T47D (cell line): Measurements from ENCODE around the gene NFE2L3.
A peak's percentile ranks its signal among the peaks of the same experiment; 100 is the strongest.
"Not testable (repeated sequence)": the region's sequence is repeated elsewhere in the genome, so short reads cannot be mapped to it uniquely, and the experiment has no call there.

Source experiments
- DNase-seq, 2 experiments: peaks; one replicate each; pipeline versions ENCODE4 v3.0.0 to v3.0.0-alpha.2; 2011 to 2012; ENCODE audit warnings: low read depth in 1 of 2, low spot score in 1 of 2
- JUND ChIP-seq: IDR thresholded peaks from 2 replicates; pipeline ENCODE4 v1.6.1; 2012; ENCODE audit warnings: low read depth
- in situ Hi-C: cut with HindIII; loops from 2 replicates; pipeline ENCODE4 v1.10.0; 2016; ENCODE audit warnings: low sequenced_read_pairs, low pct_unique_long_range_greater_than_20kb

The NFE2L3 gene

DNA sequence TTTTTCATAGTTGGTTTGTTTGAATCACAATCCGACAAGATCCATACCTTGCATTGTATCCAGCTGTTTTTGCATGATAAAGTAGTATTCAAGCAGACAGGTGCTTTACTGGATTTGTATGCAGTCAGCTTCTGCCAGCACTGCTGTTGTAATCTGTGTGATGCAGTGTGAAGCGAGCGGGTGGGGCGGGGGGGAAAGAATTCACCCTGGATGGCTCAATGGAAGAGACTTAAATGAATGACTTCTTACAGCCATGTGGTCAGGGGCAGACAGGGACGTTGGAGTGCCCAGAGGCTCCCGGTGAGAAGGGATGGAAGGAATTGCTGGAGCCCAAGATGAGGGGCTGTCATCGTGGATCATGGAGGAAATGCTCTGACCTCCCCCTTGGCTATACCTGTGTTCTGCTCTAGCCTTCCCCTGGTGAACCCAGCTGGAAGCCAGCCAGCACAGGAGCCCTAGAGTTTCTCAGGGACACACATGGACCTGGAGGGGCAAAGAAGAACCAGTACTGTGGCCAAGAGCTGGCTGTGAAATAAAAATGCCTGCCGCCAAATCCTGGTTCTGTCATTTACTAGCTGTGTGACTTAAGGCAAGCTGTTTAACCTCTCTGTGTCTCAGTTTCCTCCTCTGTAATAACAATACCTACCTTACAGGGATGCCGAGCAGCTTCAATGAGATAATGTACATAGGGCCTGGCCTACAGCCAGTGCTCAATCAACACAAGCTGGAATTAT, 14.1 kb downstream of the NFE2L3 start:
- TF ChIP-seq JUND: no peak
- no peak for DNase-seq
- in situ Hi-C loops: no loop called here

DNA sequence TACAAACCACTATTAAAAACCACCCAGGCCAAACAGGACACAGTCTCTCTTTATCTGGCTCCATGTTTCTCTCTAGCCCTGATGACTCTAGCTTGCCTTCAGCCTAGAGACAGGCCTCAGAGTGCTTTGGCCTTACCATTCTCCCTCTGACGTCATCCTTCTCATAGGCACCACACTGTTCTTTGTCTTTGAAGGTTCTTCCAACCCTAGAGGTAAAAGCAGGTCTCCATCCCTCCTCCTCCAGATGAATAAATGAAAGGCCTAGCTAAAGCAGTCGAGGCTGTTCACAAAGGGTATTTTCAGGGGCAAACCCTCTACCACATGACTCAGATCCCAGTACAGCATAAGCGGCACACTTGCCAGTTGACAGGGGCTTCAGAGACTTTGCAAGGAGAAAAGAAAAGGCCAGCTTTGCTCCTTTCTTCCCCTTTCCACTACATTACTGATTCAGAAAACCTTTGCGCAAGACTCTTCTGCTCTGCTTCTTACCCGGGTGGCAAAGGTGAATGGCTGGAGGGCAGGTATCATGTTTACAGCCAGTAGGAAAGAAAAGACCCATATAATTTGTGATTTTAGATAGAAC, 14.8 kb downstream of the NFE2L3 start:
- no peak for DNase-seq
- in situ Hi-C loops: no loop called here
- no peak for TF ChIP-seq JUND

DNA sequence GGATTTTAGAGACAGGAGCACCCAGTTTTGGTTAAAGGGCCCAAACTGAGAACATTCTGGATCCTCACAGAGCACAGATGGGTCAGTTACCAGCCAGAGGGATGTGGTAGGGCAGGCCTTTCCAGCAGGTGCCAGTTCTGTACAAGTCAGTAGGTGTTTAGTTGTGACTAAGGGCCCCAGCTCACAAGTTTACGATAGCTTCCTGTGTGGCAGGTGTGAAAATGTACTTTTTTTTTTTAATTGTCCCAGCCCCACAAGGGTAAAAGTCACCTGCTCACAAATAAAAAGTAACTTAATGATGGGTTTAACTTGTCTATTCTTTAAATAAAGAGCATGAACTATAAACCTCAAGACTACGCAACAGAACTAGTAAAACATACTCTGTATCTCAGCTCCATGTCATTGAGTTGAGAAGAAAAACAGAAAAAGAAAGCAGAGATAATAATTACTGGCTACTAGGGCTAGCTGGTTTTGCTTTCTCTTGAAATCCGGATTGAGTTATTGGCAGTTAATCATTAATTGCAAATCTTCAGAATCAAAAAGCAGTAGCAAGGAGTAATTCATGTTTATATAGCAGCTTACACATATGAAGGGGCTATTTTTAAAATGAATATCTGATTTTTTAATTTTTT, 15.4 kb downstream of the NFE2L3 start:
- TF ChIP-seq JUND: no peak
- in situ Hi-C loops: no loop called here
- no peak for DNase-seq

DNA sequence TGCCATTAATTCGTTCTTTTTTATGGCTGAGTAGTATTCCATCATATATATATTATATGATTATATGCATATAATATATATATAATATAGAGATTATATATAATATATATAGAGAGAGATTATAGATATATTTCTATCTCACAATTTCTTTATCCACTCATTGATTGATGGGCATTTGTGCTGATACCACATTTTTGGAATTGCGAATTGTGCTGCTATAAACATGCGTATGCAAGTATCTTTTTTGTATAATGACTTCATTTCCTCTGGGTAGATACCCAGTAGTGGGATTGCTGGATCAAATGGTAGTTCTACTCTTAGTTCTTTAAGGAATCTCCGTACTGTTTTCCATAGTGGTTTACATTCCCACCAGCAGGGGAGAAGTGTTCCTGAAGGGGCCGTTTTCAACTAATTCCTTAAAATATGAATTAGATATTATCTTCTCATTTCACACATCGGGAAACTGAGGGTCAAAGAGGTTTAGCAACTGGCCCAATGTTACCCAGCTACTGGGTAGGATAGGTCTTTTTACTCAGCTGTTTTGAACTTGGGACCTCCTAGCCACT, 16.5 kb downstream of the NFE2L3 start:
- in situ Hi-C loops: no loop called here
- no peak for TF ChIP-seq JUND
- no peak for DNase-seq

DNA sequence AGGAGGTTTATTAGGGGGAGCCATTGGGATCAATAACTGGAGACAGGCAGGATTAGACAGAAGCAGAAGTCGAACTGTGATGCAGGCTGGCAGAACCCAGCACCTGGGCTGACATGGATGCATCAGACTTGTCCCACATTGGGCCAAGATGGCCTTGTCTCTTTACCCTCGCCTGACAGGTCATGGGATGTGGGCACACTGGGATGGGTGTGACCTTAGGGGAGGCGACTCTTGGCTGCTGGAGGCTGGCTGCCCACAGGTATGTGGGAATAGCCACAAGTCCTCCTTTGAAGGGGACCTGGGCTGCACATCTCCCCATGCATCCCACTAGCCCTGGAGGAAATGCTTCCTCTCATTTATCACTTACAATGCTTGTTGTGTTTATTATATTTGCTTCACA, 17.3 kb downstream of the NFE2L3 start:
- no peak for TF ChIP-seq JUND
- in situ Hi-C loops: no loop called here
- DNase-seq: no peak

DNA sequence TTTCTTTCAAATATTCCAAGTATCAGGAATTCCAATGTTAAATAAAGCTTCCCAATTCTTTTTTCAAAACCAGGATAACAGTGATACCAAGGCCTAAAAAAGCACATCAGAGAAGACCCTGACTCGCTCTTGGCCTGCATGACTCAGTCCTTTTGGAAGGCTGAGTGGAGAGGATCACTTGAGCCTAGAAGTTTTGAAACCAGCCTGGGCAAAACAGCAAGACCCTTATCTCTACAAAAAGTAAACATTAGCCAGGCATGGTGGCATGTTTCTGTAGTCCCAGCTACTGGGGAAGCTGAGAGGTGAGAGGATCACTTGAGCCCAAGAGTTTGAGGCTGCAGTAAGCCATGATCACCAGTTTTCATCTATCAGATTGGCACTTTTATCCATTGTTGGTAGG, 18.7 kb downstream of the NFE2L3 start:
- in situ Hi-C loops: no loop called here
- no peak for DNase-seq
- no peak for TF ChIP-seq JUND

DNA sequence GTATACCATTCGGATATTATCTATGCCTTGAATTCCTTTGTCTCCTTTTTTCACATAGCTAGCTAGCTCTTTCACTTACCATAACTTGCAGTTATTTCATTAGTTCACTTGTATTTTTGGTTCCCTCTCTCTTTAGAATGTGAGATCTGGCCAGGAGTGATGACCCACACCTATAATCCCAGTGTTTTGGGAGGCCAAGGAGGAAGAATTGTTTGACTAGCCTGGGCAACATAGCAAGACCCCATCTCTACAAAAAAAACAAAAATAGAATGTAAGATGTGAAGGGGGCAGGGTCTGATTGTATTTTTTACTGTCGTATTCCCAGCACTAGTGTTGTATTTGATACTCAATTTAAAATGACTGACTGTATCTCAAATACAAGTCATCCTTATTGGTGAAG, 19.6 kb downstream of the NFE2L3 start:
- no peak for TF ChIP-seq JUND
- in situ Hi-C loops: no loop called here
- DNase-seq: no peak

DNA sequence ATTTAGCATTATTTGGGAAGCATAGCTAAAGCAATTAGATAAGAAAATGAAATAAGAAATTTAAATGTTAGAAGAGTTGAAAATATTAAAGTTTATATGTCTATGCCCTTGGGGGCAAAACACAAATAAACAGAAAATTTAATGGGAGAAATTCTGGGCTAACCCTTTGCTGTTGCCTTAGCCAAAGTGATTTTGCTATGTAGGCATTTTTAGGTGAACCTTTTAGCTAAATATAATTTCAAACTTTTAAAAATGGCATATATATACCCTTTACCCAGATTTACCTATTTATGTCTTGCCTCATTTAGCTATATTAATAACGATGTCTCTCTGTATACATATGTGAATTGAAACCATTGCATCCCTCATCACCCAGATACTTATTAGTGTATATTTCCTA, 20.1 kb downstream of the NFE2L3 start:
- DNase-seq: no peak
- in situ Hi-C loops: no loop called here
- no peak for TF ChIP-seq JUND

DNA sequence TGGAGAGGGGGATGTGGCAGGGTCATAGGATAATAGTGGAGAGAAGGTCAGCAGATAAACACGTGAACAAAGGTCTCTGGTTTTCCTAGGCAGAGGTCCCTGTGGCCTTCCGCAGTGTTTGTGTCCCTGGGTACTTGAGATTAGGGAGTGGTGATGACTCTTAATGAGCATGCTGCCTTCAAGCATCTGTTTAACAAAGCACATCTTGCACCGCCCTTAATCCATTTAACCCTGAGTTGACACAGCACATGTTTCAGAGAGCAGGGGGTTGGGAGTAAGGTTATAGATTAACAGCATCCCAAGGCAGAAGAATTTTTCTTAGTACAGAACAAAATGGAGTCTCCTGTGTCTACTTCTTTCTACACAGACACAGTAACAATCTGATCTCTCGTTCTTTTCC, 23.9 kb downstream of the NFE2L3 start:
- DNase-seq, in situ Hi-C loops: not testable (repeated sequence)

DNA sequence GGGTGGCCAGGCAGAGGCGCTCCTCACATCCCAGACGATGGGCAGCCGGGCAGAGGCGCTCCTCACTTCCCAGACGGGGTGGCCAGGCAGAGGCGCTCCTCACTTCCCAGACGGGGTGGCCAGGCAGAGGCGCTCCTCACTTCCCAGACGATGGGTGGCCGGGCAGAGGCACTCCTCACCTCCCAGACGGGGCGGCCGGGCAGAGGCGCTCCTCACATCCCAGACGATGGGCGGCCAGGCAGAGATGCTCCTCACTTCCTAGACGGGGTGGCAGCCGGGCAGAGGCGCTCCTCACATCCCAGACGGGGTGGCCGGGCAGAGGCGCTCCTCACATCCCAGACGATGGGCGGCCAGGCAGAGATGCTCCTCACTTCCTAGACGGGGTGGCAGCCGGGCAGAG, 24.7 kb downstream of the NFE2L3 start:
- DNase-seq, in situ Hi-C loops: not testable (repeated sequence)

DNA sequence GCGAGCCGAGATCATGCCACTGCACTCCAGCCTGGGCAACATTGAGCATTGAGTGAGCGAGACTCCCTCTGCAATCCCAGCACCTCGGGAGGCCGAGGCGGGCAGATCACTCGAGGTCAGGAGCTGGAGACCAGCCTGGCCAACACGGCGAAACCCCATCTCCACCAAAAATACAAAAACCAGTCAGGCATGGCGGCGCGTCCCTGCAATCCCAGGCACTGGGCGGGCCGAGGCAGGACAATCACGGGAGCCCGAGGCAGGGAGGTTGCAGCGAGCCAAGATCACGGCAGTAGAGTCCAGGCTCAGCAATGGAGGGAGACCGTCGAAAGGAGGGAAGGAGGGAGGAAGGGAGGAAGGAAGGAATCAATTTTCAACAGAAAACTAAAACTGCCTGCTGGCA, 25.3 kb downstream of the NFE2L3 start:
- DNase-seq, in situ Hi-C loops: not testable (repeated sequence)

DNA sequence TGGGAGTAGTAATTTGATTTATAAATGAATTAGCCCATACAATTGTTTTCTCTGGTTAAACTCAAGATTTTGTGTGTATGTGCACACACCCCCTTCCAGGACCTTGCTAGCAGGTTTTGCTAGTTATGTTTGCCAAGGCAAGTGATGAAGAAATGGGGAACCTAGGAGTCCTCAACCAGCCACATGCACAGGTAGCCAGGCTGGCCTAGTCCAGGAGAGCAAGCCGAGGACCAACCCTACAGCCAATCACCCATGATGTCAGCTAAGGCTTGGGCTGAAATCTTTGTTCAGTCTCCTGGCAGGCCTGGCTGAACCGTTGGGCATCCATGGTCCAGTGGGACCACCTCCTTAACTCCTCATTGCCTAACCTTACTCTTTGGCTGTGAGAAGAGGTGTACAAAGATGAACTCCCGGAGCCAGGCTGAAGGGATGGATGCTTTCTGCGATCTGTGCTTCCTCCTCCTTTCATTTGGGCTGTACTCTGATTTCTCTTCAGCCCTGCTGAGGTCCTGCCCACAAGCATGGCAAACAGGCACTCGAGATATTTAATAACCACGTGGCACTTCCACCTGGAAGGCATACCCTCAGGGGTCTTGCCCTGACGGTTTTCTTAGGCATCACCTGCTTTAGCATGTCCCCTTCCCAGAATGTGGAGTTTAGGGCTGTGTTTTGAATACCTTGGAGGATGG, 26.4 kb downstream of the NFE2L3 start:
- in situ Hi-C loops: no loop called here
- DNase-seq: peak in 1 of 2 experiments; percentile 60
- no peak for TF ChIP-seq JUND

DNA sequence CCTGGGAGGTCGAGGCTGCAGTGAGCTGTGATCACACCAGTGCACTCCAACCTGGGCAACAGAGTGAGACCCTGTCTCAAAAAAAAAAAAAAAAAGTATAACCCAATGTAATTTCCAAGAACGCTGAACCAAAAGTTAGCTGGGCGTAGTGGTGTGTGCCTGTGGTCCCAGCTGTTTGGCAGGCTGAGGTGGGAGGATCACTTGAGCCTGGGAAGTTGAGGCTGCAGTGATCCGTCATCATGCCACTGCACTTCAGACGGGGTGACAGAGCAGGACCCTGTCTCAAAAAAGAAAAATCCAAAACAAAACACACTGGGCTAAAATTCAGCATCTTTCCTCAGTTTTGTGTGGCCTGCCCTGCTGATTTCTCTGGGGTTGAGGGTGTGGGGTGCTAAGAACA, 27.4 kb downstream of the NFE2L3 start:
- in situ Hi-C loops: no loop called here
- TF ChIP-seq JUND: no peak
- DNase-seq: no peak
